MM.1S (cell line): ENCODE data around the gene TAGLN3.

ENCODE experiments used
- CTCF ChIP-seq: fragments of 300-600 bp; sonication (generic); IDR thresholded peaks from 2 replicates; pipeline ENCODE4 v1.5.1; 2016; ENCODE audit warnings: antibody characterized with exemption, low read length, mixed read lengths
- EZH2 ChIP-seq: fragments of 300-600 bp; sonication (generic); optimal IDR thresholded peaks from 2 replicates; pipeline ENCODE3; 2017; ENCODE audit warnings: low read depth, mild to moderate bottlenecking, antibody characterized with exemption, low read length, mixed read lengths
- EZH2phosphoT487 ChIP-seq: fragments of 300-600 bp; sonication (generic); IDR thresholded peaks from 2 replicates; pipeline ENCODE4 v1.6.1; 2018; ENCODE audit warnings: antibody characterized with exemption, low read length

- TF ChIP-seq CTCF: no peak
- no peak for TF ChIP-seq EZH2
- no peak for TF ChIP-seq EZH2phosphoT487
Measured at GRCh38 chr3:111951032-111951431, 47.7 kb upstream of the TAGLN3 start.
